Nephron (organoid): Measurements from ENCODE around the gene STX5.
A peak's percentile ranks its signal among the peaks of the same experiment; 100 is the strongest.

Experiments
- H3K27ac Mint-ChIP-seq, 3 experiments: 2 replicates each; pipeline ENCODE4 v1.8.0; 2020; ENCODE audit warnings: mixed read lengths in 3 of 3, mild to moderate bottlenecking in 2 of 3, moderate library complexity in 1 of 3
- H3K27me3 Mint-ChIP-seq: 2 replicates; pipeline ENCODE4 v1.8.0; 2021; ENCODE audit warnings: low read depth, mild to moderate bottlenecking, moderate library complexity, mixed read lengths
- H3K36me3 Mint-ChIP-seq: 2 replicates; pipeline ENCODE4 v1.8.0; 2020; ENCODE audit warnings: low read depth, mixed read lengths
- H3K4me1 Mint-ChIP-seq: 2 replicates; pipeline ENCODE4 v1.8.0; 2020; ENCODE audit warnings: mixed read lengths
- H3K4me3 Mint-ChIP-seq, 3 experiments: 2 replicates each; pipeline ENCODE4 v1.8.0; 2020; ENCODE audit warnings: mild to moderate bottlenecking in 3 of 3, mixed read lengths in 3 of 3, moderate library complexity in 2 of 3
- H3K9me3 Mint-ChIP-seq: 2 replicates; pipeline ENCODE4 v1.8.0; 2020; ENCODE audit warnings: mixed read lengths
- TF ChIP-seq, protein P1 (sequence below), 3 experiments: fragments of 200-600 bp; sonication (generic); IDR thresholded peaks; one replicate each; pipeline ENCODE4 v1.5.0; 2021; ENCODE audit warnings: antibody characterized with exemption in 3 of 3; ENCODE audit not compliant: unreplicated experiment in 3 of 3

Gene STX5

DNA sequence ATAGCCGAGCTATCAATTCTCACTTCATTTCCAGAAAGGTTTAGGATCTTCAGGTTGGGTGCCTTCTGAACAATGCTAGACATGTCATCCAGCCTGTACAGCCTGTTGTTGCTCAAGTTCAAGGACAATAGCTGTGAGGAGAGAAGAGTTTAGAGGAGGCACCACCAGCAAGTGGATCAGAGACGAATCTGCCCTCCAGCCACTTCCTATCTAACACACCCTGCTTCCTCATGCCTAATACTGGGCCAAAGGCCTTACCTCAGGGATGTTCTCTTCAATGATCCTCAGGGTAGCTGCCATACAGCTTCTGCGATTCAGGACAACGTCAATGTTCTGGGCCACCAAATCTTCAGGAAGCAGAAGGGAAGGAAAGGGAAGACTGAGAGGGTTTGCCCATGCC, 30.8 kb downstream of the STX5 start:
- no peak overlapping the region for H3K4me3 Mint-ChIP-seq
- peaks cover 67% of the 10 kb centered on the region for H3K36me3 Mint-ChIP-seq
- peaks cover 21% of the 10 kb centered on the region for H3K4me1 Mint-ChIP-seq
- no peak overlapping the region for H3K27ac Mint-ChIP-seq
- TF ChIP-seq, protein P1, sequence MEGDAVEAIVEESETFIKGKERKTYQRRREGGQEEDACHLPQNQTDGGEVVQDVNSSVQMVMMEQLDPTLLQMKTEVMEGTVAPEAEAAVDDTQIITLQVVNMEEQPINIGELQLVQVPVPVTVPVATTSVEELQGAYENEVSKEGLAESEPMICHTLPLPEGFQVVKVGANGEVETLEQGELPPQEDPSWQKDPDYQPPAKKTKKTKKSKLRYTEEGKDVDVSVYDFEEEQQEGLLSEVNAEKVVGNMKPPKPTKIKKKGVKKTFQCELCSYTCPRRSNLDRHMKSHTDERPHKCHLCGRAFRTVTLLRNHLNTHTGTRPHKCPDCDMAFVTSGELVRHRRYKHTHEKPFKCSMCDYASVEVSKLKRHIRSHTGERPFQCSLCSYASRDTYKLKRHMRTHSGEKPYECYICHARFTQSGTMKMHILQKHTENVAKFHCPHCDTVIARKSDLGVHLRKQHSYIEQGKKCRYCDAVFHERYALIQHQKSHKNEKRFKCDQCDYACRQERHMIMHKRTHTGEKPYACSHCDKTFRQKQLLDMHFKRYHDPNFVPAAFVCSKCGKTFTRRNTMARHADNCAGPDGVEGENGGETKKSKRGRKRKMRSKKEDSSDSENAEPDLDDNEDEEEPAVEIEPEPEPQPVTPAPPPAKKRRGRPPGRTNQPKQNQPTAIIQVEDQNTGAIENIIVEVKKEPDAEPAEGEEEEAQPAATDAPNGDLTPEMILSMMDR (IDR thresholded peaks at IDR 0.05; ENCODE audit: unreplicated experiment in 3 of 3), result no peak
- H3K27me3 Mint-ChIP-seq, result no peaks in the 10 kb centered on the region
- H3K9me3 Mint-ChIP-seq, result no peaks in the 10 kb centered on the region

DNA sequence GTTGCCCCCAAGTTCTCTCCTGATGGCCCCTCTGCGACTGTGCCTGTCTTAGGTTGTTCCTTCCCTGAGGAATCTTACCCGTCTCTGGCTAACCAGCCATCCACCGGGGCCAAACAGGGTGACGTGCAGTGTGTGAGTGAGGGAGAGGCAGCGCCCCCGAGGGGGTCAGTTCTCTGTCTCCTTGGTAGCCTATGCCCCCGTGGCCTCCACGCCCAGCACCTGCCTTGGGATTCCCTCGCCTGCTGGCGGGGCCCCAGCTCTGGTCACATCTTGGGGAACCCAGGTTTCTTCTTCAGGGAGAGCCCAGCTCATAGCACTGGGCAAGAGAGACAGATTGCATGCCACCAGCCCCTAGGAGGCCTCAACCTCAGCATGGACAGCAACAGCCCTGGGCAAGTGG, 32.4 kb downstream of the STX5 start:
- Mint-ChIP-seq H3K4me1 (peaks cover 12% of the 10 kb centered on the region), H3K27ac (no peak overlapping the region), H3K9me3 (no peaks in the 10 kb centered on the region), H3K4me3 (peak overlapping the region in 1 of 3 experiments; percentile 22), H3K36me3 (peaks cover 82% of the 10 kb centered on the region), H3K27me3 (no peaks in the 10 kb centered on the region)
- TF ChIP-seq, protein P1 (IDR thresholded peaks at IDR 0.05; ENCODE audit: unreplicated experiment in 3 of 3), result no peak

DNA sequence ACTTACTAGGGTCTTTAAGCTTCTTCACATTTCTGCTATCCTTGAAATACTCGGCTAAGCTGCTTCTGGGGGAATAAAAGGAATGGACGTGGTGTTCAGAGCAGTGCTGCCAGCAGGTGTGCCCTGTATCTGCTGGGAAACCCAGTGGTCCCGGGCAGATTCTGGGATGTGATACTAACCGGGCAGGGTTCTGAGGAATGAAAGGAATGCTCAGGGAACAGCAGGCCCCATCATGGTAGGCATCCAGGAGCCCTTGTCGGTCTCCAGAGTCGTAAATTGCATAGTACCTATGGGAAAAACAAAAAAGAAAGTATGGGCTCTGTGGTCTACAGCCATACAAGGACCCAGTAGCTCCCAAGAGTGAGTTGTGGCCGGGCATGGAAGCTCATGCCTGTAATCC, 35.6 kb downstream of the STX5 start:
- no peaks in the 10 kb centered on the region for H3K9me3 Mint-ChIP-seq
- peaks cover 74% of the 10 kb centered on the region for H3K36me3 Mint-ChIP-seq
- H3K4me1 Mint-ChIP-seq, result peaks cover 5% of the 10 kb centered on the region
- H3K4me3 Mint-ChIP-seq, result no peak overlapping the region
- no peaks in the 10 kb centered on the region for H3K27me3 Mint-ChIP-seq
- TF ChIP-seq, protein P1 (IDR thresholded peaks at IDR 0.05; ENCODE audit: unreplicated experiment in 3 of 3), result no peak
- H3K27ac Mint-ChIP-seq, result no peak overlapping the region

DNA sequence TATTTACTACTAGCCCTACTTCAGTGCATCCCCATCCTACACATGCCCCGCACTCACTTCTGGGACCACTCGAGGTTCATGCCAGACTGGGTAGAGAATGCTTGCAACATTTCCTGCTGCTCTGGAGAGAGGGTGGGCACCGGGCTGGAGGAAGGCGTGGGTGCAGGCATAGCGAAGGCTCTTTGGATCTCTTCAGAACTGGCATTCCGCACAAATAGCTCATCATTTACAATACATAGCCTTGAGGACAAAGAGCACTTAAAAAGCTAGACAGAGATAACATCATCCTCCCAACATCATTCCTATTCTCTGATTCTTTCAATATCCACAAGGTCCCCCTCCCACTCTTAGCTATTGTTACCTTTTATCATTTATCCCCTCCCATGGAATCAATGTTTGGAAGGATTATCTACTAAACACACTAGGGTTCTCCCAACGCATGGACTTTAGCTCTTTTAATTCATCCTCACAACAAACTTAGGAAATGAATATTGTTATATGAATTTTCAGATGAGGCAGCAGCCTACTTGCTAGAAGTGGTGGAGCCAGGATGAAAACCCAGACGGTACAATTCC, 37.6 kb downstream of the STX5 start:
- peaks cover 70% of the 10 kb centered on the region for H3K36me3 Mint-ChIP-seq
- peak overlapping the region in 1 of 3 experiments; percentile 45 for H3K27ac Mint-ChIP-seq
- H3K4me3 Mint-ChIP-seq, result peak overlapping the region; percentile 18 to 45 (median 35)
- TF ChIP-seq, protein P1 (IDR thresholded peaks at IDR 0.05; ENCODE audit: unreplicated experiment in 3 of 3), result no peak
- H3K27me3 Mint-ChIP-seq, result no peaks in the 10 kb centered on the region
- no peaks in the 10 kb centered on the region for H3K9me3 Mint-ChIP-seq
- H3K4me1 Mint-ChIP-seq, result peaks cover 24% of the 10 kb centered on the region

DNA sequence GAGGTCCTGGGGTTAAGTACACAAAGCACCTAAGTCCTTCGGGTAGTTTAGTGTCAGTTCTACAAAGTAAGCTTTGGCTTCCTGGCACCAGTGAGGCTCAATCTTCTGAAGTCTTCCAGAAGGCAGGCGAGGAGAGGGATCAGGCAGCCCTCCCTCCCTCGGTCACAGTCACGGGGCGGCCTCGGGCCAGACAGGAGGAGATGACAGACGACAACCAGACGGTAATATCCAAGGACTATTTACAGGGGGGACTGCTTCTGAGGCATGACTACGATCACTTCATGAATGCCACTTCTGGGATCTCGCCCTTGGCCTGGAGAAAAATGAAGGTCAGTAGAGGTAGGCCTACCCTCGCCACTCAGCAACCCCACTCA, 39.7 kb downstream of the STX5 start:
- Mint-ChIP-seq H3K4me3 (peak overlapping the region; percentile 92 to 96 (median 95)), H3K27ac (peak overlapping the region; percentile 92 to 97 (median 96)), H3K27me3 (no peaks in the 10 kb centered on the region), H3K9me3 (no peaks in the 10 kb centered on the region), H3K36me3 (peaks cover 54% of the 10 kb centered on the region), H3K4me1 (peaks cover 31% of the 10 kb centered on the region)
- TF ChIP-seq, protein P1 (IDR thresholded peaks at IDR 0.05; ENCODE audit: unreplicated experiment in 3 of 3), result no peak

DNA sequence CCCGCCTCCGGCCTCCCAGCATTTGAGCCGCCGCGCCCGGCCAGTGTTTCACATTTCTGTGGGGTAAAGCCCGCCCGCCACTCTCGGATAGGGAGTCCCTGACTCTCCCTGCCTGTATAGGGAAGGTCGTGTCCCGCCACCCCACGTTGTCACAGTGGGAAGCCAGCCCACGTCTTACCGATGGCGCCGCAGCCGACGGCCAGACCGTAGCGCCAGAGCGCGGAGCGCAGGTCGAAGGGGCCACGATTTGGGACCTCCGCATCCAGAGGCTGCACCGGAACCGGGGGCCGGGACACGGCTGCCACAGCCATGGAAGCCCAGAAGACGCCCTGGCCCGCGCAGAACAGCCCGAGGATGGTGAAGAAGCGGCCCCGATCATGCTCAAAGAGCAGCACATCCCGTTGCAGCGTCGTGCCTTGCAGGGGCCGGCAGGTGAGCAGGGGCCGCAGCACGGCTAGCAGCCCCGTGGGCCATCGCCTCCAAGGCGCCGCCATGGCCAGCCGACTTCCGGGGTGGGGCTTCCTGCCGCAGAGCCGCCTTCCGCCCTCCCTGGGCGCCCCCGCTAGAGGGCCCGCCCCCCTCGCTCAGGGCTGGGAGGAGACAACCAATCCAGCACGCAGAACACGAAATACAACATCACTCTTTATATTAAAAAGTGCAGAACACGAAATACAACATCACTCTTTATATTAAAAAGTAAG, 40.2 kb downstream of the STX5 start, which contains the start of gene TMEM223:
TSS of gene TMEM223 (minus strand) at position 506 of the 701 bp plus-strand sequence. CDS start at position 494, 12 bp downstream.
- H3K4me1 Mint-ChIP-seq, result peaks cover 31% of the 10 kb centered on the region
- peaks cover 51% of the 10 kb centered on the region for H3K36me3 Mint-ChIP-seq
- H3K9me3 Mint-ChIP-seq, result no peaks in the 10 kb centered on the region
- H3K27me3 Mint-ChIP-seq, result no peaks in the 10 kb centered on the region
- TF ChIP-seq, protein P1 (IDR thresholded peaks at IDR 0.05; ENCODE audit: unreplicated experiment in 3 of 3), result no peak
- H3K27ac Mint-ChIP-seq, result peak within 1 kb of the TSS; percentile 92 to 97 (median 96)
- H3K4me3 Mint-ChIP-seq, result peak within 1 kb of the TSS; percentile 92 to 96 (median 95)
